NCI-H2196 treated with DMSO at 0.1 percent for 48 hours (cell line): ENCODE data around the gene GIPC3.

Source experiments
- DNase-seq: peaks from one replicate; lab custom pipeline; 2025; ENCODE audit not compliant: unreplicated experiment; lab: John Stamatoyannopoulos, UW

Gene GIPC3

DNA sequence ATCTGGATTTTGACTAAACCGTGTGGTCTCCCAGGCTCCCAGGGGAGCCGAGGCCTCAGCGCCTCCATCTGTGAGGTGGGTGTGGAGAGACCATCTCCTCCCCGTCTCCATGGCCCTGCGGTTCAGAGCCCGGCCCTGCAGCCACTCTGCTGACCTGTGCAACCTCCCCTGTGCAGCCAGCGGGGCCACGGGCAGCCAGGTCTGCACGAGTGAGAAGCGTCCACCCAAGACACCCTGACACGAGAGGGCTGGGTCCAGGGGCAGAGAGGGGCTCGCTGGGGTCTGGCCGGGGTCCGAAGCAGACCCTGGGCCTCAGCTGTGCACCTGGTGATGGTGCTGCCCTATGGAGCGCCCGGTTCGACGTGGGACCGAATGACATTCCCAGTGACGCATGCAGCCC, 51.7 kb downstream of the GIPC3 start:
- no peak for DNase-seq

DNA sequence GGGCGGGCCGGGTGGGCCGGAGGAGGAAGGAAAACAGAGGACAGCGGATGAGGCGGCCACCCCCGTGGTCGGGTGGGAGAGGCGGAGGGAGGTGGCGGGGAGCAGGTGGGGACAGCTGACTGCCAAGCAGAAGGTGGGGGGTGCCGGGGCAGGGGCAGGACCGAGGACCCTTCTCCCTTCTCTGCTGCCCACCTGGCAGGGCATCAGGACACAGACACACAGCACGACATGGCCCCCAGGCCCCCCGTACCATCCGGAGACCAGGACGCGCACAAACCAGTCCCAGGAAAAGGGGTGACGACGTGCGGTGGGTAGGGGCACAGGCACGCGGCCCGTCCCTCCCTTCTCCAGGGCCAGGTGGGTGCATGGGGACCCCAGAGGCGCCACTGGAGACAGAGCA, 52.3 kb downstream of the GIPC3 start:
- no peak for DNase-seq

DNA sequence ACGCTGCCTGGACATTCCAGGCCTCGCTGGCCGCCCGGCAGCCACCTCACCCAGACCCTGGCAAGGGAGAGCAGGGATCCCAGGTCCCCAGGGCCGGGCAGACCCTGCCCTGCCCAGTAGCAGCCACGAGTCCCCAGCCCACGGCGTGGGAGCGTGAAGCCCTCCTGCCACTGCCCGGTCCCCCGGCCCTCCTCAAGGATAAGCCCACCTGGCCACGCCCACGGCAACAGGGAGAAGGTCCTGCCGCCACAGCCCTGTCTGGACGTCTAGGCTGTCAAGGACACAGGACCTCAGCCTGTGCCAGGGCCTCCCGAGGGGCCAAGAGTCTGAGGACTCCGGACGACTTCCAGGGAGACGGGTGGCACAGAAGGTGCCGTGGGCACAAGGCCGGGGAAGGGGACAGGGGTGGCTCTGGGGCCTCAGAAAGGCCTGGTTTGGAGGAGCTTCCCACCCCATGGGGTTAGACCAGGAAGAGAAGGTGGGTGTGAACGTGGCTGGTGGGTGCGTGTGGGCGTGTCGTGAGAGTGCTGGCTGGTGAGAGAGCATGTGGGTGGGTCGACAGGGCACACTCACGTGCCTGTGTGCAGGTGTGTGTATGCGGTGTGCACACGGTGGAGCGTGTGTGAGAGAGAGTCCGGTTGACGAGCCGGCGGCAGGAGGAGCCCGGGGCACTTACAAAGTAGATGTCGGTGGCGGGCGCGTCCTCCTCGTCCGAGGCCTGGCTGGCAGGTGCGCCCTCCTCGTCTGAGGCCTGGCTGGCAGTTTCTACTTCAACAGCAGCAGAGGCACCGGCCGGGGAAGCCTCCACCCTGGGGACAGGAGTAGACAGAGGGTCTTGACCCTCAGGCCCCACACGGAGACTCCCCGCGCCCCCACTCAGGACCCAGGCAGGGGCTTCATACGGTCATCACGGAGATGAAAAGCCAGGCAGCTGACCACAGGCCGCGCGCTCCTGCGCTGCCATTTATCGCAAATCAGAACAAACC, 53.2 kb downstream of the GIPC3 start:
- no peak for DNase-seq

DNA sequence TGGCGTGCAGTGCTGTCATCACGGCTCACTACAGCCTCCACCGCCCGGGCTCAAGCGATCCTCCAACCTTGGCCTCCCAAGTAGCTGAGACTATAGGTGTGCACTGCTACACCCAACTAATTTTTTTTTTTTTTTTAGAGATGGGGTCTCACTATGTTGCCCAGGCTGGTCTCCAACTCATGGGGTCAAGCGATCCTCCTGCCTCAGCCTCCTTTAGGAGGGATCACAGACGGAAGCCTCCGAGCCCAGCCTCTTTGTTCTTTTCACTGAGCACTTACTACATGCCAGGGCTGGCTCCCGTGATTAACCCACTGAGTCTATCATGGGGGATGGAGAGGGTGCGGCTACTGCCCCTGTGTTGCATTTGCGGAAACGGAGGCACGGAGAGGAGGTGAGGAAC, 54.2 kb downstream of the GIPC3 start:
- DNase-seq = no peak

DNA sequence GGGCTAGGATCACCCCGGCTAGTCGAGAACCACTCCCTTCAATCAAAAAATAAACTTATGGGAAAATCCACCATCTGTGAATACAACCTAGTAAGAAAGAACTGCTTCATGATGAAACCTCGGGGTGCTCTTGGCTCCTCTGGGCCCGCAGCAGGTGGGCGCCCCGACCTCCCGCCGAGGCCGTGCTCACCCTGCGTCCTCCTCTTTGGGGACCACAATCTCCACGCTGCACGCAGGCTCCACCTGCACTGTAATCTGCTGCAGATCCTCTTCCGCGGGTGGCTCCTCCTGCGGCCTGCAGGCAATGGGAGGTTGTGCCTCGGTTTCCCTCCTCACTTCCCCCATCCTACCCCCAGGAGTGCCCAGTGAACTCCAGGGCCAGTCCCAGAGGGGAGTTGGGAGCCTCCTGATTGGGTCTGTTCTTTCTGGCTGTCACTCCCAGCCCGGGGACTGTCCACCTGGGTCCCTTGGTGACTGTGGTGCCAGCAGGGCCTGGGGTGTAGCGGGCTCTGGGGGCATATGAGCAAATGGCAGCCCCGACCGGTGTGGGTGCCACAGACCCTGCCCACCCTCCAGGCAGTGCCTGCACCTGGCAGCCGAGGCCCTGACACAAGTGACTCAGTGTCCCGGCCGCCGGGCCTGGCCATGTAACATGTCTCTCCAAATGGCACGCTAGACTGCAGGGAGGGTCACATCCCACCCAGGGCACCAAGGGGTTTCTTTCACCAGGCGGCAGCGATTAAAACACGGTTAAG, 56.4 kb downstream of the GIPC3 start:
- no peak for DNase-seq

DNA sequence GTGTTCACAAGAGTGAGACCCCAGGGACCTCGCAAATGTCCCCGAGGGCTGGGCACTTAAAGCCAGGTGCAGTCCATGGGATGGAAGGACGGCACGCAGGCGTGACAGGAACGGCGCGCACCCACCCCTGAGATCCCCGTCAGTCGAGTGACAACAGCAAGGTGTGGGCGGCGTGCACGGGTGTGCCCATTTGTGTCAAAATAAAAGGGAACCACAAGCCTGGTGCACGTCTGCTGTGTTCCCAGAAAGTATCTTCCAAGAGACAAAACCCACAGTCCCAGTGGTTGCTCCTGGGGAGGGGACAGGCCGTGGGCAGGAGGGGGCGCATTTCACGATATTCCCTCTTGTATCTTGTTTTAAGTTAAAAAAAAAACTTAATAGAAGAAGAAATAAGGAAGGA, 57.0 kb downstream of the GIPC3 start:
- no peak for DNase-seq
